ENCODE results near the gene RRAGB.
A peak's percentile ranks its signal among the peaks of the same experiment; 100 is the strongest.
"Not testable (repeated sequence)": the region's sequence is repeated elsewhere in the genome, so short reads cannot be mapped to it uniquely, and the experiment has no call there.

Gene RRAGB, protein sequence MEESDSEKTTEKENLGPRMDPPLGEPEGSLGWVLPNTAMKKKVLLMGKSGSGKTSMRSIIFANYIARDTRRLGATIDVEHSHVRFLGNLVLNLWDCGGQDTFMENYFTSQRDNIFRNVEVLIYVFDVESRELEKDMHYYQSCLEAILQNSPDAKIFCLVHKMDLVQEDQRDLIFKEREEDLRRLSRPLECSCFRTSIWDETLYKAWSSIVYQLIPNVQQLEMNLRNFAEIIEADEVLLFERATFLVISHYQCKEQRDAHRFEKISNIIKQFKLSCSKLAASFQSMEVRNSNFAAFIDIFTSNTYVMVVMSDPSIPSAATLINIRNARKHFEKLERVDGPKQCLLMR

DNA sequence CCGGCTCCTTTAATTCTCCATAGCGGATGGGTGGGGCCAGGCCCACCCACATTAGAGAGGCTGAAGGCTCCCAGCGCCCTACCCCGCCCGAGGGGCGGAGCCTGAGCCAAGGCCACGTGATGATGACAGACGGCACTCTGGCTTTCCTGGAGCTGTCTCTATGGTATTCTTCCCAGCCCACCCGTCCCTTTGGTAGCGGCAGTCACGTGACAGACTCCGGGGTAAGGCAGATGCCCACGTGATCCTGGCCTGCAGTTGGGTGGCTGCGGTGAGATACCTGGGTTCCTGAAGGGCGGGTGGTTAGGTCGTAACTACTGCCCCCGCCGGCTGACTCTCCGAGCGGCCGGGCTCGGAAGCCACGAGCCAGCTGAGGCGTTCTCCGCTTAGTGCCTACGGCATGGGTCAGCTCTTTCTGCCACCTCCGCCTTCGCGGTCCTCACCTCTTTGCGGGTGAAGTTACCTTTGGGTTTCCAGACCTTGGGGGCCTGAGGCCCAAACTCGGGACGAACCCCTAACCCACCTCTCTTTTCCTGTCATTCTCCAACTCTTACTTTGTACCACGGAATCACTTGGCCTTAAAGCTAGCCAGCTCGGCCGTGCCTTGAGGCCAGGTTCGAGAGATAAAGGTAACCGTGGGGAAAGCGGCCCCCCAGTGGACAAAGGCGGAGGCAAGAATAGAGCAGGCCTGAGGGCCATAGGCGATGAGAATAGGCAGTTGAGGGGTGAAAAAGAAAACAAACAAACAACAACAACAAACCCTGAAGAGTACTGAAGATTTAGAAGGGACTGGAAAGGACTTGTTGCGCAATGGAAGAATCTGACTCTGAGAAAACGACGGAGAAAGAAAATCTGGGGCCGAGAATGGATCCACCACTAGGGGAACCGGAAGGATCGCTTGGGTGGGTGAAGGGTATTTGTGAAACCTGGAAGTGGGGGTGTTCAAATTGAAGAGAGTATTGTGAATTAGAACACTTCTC lies at the start of gene RRAGB:
RRAGB (plus strand) TSS at position 229 of the 977 bp plus-strand sequence; CDS start at position 808, 579 bp downstream.
- TF ChIP-seq, protein P1, sequence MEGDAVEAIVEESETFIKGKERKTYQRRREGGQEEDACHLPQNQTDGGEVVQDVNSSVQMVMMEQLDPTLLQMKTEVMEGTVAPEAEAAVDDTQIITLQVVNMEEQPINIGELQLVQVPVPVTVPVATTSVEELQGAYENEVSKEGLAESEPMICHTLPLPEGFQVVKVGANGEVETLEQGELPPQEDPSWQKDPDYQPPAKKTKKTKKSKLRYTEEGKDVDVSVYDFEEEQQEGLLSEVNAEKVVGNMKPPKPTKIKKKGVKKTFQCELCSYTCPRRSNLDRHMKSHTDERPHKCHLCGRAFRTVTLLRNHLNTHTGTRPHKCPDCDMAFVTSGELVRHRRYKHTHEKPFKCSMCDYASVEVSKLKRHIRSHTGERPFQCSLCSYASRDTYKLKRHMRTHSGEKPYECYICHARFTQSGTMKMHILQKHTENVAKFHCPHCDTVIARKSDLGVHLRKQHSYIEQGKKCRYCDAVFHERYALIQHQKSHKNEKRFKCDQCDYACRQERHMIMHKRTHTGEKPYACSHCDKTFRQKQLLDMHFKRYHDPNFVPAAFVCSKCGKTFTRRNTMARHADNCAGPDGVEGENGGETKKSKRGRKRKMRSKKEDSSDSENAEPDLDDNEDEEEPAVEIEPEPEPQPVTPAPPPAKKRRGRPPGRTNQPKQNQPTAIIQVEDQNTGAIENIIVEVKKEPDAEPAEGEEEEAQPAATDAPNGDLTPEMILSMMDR (IDR thresholded peaks at IDR 0.05; ENCODE audit: insufficient read depth, low read depth, low read length, missing control alignments): peak; percentile 45
- peak; percentile 93 for DNase-seq (ENCODE audit: low read depth)
- H3K4me3 ChIP-seq (ENCODE audit: low read length): peak within 1 kb of the TSS; percentile 78

DNA sequence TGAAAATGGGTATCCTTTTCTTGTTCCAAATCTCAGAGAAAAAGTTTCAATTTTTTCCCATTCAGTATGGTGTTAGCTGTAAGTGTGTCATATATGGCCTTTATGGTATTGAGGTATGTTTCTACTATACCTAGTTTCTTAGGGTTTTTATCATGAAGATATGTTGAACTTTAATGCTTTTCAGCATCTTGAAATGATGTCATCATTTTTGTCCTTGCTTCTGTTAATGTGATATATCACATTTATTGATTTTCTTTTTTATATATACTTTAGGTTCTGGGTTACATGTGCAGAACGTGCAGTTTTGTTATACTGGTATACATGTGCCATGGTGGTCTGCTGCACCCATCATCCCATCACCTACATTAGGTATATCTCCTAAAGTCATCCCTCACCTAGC lies 49.5 kb upstream of the RRAGB start:
- no peak overlapping the region for H3K4me3 ChIP-seq (ENCODE audit: low read length)
- TF ChIP-seq, protein P1 (IDR thresholded peaks at IDR 0.05; ENCODE audit: insufficient read depth, low read depth, low read length, missing control alignments): no peak

DNA sequence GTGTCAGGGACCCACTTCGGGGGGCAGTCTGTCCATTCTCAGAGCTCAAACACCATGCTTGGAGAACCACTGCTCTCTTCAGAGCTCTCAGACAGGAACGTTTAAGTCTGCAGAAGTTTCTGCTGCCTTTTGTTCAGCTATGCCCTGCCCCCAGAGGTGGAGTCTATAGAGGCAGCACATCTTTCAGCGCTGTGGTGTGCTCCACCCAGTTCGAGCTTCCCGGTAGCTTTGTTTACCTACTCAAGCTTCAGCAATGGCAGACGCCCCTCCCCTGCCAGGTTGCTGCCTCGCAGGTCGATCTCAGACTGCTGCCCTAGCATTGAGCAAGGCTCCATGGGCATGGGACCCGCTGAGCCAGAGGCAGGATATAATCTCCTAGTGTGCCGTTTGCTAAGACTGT lies 29.0 kb upstream of the RRAGB start:
- H3K4me3 ChIP-seq (ENCODE audit: low read length); DNase-seq (ENCODE audit: low read depth): not testable (repeated sequence)

More for the DNA sequence above, 49.5 kb upstream of the RRAGB start:
- DNase-seq (ENCODE audit: low read depth): no peak

DNA sequence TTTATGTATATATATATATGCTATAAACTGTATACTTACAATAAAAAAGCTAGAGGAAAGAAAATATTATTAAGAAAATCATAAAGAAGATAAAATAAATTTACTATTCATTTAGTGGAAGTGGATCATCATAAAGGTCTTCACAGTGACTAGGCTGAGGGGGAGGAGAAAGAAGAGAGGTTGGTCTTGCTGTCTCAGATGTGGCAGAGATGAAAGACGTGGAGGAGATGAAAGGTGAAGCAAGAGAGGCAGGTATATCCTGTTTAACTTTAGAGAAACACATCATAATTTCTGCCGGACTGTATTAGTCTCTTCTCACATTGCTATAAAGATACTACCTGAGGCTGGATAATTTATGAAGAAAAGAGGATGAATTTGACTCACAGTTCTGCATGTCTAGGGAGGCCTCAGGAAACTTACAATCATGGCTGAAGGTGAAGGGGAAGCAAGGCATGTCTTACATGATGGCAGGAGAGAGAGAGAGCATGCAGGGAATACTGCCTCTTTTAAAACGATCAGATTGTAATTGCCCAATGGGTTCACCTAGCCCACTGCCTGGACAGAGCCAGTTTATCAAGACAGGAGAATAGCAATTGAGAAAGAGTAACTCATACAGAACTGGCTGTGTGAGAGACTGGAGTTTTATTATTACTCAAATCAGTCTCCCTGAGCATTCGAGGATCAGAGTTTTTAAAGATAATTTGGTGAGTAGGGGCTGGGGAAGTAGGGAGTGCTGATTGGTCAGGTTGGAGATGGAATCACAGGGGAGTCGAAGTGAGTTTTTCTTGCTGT lies 22.1 kb upstream of the RRAGB start:
- no peak for DNase-seq (ENCODE audit: low read depth)
- TF ChIP-seq, protein P1 (IDR thresholded peaks at IDR 0.05; ENCODE audit: insufficient read depth, low read depth, low read length, missing control alignments): no peak

DNA sequence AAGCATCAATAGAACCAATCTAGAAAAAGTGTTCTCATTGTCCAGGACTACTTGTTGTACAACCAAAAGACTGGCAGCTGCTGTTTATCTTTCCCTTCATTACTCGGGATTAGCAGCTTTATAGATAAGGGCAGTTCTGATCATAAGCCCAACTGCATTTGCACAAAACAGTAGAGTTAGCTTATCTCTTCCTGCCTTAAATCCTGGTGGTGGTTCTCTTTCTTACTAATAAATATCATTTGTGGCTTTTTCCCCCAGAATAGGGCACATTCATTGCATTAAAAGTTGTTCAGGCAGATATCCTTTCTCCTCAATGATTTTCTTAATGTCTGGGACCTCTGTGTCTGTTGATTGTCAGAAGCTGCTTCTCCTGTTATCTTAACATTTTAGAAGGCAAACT lies 20.2 kb upstream of the RRAGB start:
- TF ChIP-seq, protein P1 (IDR thresholded peaks at IDR 0.05; ENCODE audit: insufficient read depth, low read depth, low read length, missing control alignments): no peak
- DNase-seq (ENCODE audit: low read depth): no peak

More for the DNA sequence above, 22.1 kb upstream of the RRAGB start:
- no peak overlapping the region for H3K4me3 ChIP-seq (ENCODE audit: low read length)

DNA sequence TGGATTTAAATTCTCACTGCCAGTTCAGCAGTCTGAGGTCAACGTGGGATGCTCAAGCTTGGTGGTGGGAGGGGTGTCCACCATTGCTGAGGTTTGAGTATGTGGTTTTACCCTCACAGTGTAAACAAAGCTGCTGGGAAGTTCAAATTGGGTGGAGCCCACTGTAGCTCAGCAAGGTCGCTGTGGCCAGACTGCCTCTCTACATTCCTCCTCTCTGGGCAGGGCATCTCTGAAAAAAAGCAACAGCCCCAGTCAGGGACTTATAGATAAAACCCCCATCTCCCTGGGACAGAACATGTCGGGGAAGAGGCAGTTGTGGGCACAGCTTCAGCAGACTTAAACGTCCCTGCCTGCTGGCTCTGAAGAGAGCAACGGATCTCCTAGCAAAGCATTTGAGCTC lies 14.9 kb upstream of the RRAGB start:
- DNase-seq (ENCODE audit: low read depth): no peak
- TF ChIP-seq, protein P1 (IDR thresholded peaks at IDR 0.05; ENCODE audit: insufficient read depth, low read depth, low read length, missing control alignments): no peak
- no peak overlapping the region for H3K4me3 ChIP-seq (ENCODE audit: low read length)

More for the DNA sequence above, 20.2 kb upstream of the RRAGB start:
- no peak overlapping the region for H3K4me3 ChIP-seq (ENCODE audit: low read length)

DNA sequence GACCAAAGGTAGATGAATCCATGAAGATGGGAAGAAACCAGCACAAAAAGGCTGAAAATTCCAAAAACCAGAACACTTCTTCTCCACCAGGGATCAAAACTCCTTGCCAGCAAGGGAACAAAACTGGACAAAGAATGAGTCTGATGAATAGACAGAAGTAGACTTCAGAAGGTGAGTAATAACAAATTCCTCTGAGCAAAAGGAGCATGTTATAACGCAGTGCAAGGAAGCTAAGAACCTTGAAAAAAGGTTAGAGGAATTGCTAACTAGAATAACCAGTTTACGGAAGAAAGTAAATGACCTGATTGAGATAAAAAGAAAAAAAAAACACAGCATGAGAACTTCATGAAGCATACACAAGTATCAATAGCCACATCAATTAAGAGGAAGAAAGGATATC lies 14.1 kb upstream of the RRAGB start:
- peak; percentile 45 for DNase-seq (ENCODE audit: low read depth)
- not testable (repeated sequence) for H3K4me3 ChIP-seq (ENCODE audit: low read length)

DNA sequence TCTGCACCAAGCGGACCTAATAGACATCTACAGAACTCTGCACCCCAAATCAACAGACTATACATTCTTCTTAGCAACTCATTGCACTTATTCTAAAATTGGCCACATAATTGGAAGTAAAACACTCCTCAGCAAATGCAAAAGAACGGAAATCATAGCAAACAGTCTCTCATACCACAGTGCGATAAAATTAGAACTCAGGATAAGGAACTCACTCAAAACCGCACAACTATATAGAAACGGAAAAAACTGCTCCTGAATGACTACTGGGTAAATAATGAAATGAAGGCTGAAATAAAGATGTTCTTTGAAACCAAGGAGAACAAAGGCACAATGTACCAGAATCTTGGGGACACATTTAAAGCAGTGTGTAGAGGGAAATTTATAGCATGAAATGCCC lies 12.5 kb upstream of the RRAGB start:
- not testable (repeated sequence) for DNase-seq (ENCODE audit: low read depth); H3K4me3 ChIP-seq (ENCODE audit: low read length)
